Stimulated activated CD4-positive, alpha-beta T cell treated with anti-CD3 and anti-CD28 coated beads, Interleukin-2, amount 100 ng/mL, for 4 hours (primary cell): Measurements from ENCODE around the gene COQ2.
"Not testable (repeated sequence)": the region's sequence is repeated elsewhere in the genome, so short reads cannot be mapped to it uniquely, and the experiment has no call there.

Experiments used
- DNase-seq: peaks from one replicate; pipeline ENCODE4 v3.0.0-alpha.2; 2020; ENCODE audit warnings: low read depth

The COQ2 gene, protein sequence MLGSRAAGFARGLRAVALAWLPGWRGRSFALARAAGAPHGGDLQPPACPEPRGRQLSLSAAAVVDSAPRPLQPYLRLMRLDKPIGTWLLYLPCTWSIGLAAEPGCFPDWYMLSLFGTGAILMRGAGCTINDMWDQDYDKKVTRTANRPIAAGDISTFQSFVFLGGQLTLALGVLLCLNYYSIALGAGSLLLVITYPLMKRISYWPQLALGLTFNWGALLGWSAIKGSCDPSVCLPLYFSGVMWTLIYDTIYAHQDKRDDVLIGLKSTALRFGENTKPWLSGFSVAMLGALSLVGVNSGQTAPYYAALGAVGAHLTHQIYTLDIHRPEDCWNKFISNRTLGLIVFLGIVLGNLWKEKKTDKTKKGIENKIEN

DNA sequence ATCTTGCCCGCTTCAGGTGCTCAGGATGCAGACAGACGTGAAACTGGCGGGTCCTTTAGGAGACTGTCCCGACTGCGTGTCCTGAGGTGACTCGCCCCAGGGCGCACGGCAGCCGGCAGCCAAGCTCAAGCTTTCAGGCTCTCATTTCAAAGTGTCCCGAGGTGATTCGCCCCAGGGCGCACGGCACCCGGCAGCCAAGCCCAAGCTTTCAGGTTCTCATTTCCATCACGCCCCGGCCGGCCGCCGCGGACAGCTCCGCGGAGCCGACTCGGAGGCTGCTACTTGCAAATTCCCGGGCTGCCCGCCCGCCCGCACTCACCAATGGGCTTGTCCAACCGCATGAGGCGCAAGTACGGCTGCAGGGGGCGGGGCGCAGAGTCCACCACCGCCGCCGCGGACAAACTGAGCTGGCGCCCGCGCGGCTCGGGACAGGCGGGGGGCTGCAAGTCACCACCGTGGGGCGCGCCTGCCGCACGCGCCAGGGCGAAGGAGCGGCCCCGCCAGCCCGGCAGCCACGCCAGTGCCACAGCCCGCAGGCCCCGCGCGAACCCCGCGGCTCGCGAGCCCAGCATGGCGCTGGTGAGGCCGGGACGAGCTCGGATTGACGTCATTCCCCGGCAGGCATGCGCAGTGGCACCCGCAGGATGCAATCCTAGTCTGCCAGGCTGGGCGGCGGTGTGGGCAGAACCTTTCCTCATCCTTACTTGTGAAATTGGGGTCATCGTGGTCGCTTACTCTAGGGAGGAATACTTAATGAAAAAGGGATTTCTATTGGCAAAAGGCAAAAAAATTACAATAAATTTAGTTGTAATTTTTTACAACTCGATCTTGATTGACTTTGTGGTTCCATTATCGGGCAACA lies at the start of gene COQ2:
COQ2 (minus strand) TSS at position 606 of the 862 bp plus-strand sequence; CDS start at position 572, 34 bp downstream.
- peak; percentile 89 for DNase-seq

DNA sequence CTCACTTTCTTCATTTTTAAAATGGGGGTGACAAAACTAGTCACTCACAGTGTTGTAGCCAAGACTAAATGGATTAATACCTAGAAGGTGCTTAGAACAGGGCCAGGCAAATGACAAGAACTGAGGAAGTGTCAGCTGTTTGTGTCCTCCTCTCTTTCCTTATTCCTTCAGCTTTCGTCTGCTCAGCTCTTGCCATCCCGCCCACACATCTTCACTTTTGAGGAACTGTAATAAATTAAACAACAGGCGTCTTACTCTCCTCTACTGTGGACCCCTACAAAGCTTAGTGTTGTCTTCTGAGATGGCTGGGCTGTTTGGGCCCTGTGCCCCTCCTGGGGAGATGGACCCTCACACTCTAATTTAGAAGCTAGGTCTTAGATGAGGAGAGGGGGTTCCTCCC lies 47.4 kb upstream of the COQ2 start:
- DNase-seq = no peak

DNA sequence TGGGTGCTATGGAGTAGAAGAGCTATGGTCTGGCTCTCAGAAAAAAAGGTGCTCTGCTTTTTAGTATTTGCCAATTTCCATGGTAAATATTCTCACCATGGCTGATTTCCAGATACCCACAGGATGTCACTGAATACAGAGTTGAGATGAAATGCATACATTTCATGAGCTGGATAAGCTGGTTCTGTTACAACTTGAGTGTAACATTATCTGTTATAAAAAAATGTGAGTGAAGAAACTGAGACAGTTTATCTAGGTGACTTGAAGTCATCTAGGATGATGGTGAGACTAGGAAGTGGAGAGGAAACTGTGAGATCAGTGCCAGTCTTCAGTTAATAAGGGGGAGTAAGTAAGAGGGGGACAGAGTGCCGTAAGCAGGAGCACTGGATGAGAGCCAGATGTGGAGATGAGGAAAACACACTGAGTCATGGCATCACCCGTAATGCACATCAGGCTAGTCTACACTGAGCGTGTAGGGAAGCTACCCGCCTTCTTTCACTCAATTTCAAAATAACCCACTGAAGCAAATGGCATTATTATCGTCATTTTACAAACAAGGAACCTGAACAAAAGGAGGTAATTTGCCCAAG lies 45.0 kb upstream of the COQ2 start:
- no peak for DNase-seq

DNA sequence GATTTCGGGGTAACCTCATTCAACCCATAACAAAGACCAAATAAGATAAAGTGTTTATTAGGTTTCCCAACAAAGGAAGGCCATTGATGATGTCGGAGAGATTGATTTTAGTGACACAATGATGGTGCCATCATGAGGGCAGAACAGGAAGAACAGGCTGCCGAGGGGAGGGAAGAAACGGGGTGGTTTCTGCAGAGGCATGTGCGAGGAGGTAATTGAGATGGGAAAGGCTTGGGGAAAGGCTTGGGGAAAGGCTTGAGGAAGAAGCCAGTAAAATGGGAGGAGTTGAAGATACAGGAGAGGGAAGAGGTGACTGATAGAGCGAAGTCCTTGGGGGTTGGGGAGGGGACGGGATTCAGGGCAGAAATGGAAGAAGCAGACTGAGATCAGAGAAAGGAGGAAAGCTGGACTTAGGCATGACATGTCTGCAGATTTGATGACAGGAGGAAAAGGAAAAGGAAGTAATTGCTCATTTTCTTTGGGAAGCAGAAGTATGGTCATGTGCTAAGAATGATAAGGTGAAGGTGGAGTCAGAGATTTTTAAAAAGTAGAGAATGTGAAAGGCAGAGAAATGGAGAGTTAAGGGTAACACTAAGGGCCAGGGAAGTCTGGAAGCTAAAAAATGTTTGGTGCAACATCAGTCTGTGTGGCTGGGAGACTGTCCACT lies 44.1 kb upstream of the COQ2 start:
- no peak for DNase-seq

DNA sequence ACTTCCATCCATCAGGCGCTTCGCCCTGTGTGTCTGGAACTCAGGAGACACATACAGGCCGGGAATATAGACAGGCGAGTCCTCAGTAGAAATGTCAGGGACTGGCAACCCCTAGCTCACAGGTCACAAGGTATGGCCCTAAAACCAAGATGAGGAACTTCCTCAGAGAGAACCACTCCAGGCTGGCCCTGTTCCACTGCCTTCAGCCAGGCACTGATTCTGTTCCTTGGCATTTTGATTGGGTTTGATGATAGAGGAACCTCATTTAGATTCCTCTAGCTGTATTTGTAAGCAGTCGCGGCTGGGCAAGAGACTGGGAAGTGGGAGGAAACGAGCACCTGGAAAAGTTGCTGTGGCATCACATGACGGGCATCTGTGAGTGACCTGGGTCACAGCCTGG lies 41.9 kb upstream of the COQ2 start:
- no peak for DNase-seq

DNA sequence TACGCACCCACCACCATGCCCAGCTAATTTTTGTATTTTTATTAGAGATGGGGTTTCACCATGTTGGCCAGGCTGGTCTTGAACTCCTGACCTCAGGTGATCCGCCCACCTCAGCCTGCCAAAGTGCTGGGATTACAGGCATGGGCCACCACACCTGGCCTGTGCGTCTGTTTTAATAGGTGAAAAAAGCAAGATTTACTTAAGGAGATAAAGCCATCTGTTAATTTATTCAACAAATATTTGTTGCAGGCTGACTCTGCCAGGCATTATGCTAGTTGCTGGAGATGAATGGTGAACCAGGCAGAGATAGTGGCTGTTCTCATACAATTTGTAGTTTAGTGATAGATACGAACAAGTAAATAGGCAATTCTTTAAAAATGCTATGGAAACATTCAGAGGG lies 40.7 kb upstream of the COQ2 start:
- not testable (repeated sequence) for DNase-seq

DNA sequence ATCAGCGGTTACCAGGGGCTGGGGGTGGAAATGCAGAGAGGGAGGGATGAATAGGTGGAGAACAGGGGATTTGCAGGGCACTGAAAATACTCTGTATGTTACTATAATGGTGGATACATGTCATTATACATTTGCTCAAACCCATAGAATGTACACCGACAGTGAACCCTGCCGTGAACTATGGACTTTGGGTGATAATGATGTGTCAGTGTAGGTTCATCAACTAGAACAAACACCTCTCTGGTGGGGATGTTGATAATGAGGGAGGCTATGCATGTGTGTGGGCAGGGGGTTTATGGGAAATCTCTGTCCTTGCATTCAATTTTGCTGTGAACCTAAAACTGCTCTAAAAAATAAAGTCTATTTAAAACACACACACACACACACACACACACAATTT lies 38.5 kb upstream of the COQ2 start:
- no peak for DNase-seq

DNA sequence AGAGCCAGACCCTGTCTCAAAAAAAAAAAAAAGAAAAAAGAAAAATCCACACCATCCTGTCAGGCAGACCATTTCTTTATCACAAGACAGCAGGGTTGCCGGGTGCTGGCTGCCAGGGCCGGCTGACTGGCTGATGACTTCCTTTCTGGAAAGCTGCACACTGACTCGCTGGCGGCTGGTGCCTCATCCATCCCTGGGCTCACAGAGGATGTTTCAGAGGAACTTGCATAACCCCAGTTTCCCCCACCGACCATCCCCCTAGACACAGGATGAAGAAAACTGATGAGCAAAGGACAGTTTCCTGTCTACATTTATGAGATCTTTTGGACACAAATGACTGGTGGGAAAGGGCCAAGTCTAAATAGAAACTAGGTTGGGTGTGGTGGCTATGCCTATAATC lies 36.0 kb upstream of the COQ2 start:
- no peak for DNase-seq

DNA sequence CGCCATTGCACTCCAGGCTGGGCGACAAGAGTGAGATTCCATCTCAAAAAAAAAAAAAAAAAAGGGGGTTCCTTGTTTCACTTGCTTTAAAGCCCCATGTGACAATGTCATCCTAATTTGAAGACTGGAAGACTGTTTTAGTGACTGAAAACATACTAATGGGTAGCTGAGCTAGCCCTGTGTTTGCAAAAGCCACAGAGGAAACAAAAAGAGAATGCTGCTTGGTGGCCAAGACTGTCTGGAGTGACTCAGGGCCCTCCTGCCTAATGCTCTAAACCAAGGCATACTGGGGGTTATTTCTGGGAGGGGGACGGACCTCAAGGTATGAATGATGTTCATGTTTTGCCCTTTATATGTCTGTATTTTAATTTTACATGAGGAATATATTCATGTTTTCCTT lies 34.1 kb upstream of the COQ2 start:
- DNase-seq = no peak

DNA sequence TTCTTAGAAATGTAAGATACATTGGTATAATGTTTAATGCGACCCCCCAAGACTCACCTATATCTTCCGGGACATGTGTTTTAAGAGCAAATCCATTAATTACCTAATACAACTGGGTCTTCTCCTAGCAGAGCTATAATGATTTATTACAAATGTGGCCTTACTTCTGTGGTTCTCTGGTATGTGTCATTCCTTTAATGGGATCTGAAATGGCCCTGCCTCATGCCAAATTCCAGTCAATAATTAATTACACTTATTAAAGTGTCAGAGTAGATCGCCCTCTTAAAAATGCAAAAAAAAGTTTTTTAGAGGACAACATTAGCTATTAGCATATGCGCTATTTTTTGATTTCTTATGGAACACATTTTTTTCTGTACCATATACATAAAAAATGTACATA lies 33.1 kb upstream of the COQ2 start:
- no peak for DNase-seq

DNA sequence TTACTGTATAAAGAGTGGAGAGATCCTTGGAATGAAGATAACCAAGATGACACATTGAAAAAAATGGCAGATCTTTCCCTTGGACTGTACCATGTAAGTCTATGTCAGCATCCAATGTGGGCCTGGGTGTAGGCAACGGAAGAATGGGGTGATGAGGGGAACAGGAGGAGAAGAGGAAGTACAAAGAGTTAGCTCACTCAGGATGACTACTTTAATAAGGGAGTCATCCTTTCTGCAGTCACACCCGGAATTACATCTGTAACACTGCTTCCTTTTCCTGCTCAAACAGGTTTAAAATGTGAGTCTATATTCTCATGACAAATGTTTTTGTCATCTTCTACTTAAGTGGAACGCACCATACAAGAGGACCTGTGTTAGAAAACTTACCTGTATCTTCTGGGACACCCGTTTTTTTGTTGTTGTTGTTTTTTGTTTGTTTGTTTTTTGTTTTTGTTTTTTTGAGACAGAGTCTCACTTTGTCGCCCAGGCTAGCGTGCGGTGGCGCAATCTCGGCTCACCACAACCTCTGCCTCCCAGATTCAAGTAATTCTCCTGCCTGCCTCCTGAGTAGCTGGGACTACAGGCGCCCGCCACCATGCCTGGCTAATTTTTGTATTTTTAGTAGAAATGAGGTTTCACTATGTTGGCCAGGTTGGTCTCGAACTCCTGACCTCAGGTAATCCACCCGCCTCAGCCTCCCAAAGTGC lies 32.0 kb upstream of the COQ2 start:
- DNase-seq = no peak

DNA sequence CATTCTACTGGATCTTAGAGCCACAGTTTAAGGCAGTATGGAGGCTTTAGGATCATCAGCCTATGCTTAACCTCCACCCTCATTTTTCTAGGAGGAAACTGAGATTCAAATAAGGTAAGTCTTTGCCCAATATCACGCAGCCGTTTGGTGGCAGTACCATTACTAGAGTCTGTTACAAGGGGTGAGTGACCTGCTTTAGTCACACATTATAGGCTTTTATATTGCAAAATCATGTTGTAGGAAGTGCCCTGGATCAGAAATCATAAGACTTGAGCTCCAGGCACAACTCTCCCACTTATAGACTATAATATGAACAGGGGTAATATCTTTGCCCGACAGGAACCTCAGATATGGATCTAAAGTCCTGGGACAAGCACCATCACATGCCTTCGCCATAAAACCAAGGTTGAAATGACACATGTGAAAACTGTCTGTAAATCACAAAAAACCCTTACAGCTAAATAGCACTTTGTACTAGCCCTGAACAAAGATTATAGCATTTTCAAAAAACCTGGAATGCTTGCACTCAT lies 30.8 kb upstream of the COQ2 start:
- no peak for DNase-seq

DNA sequence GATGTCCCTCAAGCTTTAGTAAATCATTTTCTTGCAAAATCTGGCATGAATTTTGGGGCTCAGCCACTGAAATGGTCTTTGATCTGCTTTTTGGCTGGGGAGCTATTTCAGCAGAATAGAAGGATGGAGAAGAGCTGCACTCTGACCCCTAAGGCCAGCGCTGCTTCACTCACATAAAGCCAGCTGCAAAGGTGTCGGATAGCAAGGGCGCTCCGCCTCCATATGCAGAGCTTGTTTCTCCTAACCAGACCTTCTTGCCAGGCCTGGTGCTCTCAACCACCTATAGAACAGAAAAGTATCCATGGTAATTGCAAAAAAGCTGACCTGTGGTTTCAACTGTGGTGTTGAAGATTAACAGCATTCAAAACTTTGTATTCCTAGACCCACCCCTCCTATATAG lies 24.1 kb upstream of the COQ2 start:
- DNase-seq = no peak

DNA sequence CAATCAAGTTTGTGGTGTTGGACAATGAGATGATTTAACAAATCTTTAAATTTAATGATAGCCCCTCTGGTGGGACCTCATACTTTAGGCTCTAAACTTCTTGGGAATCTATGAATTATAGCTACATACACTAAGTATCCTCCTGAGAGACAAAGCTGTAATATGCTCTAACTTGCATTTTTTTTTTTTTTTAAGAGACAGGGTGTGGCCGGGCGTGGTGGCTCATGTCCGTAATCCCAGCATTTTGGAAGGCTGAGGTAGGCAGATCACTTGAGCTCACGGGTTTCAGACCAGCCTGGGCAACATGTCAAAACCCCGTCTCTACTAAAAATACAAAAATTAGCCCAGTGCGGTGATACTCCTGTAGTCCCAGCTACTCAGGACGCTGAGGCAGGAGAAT lies 23.3 kb upstream of the COQ2 start:
- DNase-seq = no peak

DNA sequence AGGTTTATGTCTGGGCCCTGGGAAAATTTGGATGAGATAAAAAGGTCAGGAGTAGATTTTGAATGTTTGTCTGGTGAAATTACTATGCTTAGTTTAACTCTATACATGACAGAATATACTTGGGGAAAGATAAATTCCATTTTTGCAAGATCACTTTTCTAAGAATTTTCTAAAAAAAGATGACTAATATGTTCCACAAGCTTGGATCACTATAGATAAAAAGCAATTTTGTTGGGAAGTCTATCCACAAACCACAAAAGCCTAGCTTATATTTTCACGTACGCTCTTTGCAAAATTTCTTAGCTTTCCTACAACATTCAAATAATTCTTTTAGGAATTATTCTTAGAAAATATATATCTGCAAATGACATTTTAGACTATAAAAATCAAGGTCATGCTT lies 20.6 kb upstream of the COQ2 start:
- no peak for DNase-seq

DNA sequence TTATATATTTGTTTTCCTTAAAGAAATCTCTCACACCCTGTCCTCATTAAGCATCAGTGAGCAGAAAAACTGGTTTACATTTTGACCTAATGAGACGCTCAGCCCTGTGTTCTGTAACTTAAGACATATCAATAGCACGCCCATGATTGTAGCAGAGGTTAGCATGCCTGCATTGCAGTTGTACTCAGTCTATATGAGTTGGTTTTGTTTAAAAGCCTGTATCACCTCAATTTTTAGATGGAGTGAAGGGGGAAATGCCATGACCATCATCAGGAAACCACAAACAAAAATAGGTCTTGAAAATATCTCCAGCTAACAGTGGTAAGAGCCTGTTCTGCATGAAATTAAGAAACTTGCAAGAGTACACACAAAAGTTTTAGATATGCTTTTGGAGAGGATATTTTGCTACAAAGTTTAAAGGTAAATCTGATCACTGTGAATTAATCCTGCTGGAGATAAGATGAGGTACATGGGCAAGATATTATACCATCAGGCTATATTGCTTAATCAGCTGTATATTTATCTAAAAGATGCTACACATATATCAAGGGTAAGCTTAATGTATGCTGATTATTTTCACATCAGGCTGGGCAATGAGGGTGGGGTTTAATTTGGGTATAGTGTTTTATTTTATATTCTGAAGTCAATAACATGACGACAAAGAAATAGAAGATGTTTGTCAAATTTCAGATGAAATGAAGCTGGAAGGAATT lies 13.1 kb upstream of the COQ2 start:
- no peak for DNase-seq

DNA sequence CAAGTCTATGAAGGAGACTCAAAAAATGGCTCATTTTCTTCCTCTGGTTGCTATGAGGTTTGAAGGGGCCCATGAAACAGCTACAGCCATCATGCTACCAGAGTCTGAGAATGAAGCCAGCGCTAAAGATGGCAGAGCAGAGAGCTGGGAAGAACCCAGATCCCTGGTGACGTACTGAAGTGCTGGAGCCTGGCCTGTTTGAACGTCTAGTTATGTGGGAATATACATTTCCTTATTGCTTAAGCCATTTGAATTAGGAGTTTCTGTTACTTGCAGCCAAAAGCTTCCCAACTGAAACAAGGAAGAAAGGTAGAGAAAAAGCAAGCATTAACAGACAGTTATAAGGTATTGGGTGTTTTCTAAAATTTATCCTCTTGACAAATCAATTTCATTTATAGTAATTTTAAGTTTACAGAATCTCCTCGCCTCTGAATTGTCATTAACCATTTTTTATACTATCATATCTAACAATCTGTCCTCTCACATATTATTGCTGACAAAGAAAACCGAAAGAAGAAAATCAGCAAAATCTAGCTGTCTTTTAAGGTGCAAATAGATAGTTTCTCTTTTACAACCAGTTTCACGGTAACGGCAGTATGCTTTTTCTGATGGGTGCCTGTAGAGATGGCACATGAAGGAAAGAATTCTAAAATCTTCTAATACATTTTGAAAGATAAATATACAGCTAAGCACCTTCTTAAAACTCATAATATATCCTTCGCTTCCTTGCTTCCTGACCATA lies 8.9 kb upstream of the COQ2 start:
- no peak for DNase-seq

DNA sequence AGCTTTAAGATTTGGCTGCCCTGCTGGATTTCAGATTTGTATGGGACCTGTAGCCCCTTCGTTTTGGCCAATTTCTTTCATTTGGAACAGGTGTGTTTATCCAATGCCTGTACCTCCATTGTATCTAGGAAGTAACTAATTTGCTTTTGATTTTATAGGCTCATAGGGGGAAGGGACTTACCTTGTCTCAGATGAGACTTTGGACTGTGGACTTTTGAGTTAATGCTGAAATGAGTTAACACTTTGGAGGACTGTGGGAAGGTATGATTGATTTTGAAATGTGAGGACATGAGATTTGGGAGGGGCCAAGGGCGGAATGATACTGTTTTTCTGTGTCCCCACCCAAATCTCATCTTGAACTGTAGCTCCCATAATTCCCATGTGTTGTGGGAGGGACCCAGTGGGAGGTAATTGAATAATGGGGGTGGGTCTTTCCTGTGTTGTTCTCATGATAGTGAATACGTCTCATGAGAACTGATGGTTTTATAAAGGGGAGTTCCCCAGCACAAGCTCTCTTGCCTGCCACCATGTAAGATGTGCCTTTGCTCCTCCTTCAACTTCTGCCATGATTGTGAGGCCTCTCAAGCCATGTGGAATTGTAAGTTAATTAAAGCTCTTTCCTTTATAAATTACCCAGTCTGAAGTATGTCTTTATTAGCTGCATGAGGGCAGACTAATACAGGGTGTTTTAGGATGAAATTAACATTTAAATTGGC lies 5.6 kb upstream of the COQ2 start:
- DNase-seq = not testable (repeated sequence)

DNA sequence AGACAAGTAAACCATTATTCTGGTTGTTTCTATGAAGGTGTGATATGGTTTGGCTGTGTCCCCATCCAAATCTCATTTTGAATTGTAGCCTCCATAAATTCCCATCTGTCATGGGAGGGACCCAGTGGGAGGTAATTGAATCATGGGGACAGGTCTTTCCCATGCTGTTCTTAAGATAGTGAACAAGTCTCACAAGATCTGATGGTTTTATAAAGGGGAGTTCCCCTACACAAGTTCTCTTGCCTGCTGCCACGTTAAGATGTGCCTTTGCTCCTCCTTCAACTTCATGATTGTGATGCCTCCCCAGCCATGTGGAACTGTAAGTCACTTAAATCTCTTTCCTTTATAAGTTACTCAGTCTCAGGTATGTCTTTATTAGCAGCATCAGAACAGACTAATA lies 3.8 kb upstream of the COQ2 start:
- not testable (repeated sequence) for DNase-seq

DNA sequence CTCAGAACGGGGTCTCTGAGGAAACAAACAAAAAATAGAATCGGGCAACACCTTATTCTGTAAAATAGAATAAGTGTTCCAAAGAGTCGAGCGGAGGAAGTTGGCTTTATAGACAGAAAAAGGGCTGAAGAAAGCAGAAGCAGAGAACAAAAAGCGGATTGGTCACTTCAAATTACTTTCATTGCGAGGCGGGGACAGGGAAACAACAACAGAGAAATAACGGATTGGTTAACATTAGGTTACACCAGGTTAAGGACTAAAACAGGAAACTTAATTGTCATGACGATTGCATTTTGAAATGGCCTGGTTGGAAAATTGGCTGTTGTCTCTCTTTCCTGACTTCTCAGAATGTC lies 433 bp upstream of the COQ2 start:
- no peak for DNase-seq
